Superior temporal gyrus (tissue), 1 donor: ENCODE data around the gene PIP5K1B.

Experiments used
- DNase-seq: peaks from one replicate; pipeline ENCODE4 v3.0.0-alpha.2; 2016; ENCODE audit errors: extremely low spot score

The PIP5K1B gene

DNA sequence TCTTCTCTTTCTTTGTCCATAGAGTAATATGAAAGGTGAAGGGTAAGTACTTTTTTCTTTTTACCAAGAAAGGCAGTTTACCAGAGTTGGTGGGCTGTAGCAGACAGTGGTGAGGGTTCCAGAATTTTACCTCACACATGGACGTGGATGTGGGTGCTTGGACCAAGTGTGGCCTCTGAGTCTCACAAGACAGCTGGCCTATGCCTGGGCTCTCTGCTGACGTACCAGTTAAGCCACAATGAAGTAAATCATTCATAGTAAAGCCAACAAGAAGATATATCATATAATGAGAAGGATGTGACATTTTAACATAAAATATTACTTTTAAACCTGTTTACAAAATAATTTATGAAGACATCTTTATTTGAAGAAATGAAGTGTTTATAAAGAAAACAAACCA is 202.9 kb downstream of the PIP5K1B start:
- DNase-seq = no peak

- no peak for DNase-seq
These were observed 207.5 kb downstream of the PIP5K1B start for GRCh38 chr9:68912561-68912960.

DNA sequence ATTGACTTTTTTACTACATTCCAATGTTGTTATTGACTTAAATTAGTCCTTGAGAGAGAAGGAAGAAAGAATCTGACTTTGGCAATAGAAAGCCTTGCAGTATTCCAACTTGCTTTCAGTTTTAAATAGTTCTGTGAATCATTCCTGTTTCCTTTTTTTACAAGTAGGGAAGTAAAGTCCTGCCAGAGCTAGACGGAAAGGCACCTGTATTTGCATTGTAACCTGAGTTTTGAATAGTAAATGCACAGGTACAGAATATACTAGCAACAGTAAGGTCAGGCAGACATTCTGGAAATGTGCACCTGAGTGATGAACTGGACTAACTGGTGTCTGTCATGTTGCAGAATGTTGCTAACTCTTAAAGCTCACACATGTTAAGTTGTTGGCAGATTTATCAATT is 208.0 kb downstream of the PIP5K1B start:
- no peak for DNase-seq

DNA sequence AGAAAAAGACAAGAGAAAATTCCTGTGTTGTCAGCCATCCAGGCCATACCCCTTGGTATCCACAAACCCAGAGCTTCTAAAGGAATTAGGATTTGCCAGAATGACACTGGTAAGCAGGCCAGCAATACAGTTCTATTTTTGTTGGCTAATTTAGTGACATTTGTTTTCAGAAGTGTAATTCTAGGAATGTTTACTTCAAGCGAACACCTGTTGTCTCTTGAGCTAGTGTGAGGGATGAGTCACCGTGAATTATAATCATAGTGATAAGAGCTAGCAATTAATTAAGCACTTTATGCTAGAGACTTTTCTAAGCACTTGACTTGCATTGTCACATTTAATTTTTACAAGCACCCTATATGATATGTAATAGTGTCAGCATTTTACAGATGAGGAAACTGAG is 209.7 kb downstream of the PIP5K1B start:
- no peak for DNase-seq

DNA sequence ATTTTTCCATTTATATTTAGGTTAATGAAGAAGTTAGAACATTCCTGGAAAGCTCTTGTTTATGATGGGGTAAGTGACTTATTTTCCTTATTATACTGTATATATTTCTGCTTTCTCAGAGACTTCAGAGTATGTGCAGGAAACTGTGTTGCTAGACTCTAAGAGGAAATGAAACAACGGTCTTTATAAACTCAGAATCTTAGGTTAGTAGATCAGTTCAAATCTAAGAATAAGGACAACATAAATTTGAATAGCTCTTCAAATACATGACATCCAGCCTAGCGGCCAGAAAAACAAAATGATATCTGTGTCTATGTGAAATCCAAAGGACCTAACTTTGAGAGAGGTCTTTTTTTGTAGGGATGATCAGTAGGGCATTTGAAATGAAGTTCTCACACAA is 214.6 kb downstream of the PIP5K1B start:
- no peak for DNase-seq

DNA sequence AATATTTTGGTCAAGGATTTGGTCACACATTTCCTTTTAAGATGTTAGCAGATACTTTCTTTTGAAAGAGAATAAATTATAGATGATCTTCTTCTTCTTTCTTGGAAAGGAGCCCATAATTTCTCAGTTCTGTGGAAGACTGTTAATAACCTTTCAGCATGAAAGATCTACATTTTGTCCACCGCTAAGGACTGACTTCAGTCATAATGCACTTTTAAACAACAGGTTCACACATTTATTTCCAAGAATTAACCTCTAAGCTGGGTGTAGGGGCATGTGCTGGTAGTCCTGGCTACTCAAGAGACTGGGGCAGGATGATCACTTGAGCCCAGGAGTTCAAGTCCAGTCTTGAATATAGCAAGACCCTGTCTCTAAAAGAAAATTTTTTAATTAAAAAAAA is 215.9 kb downstream of the PIP5K1B start:
- DNase-seq = no peak

DNA sequence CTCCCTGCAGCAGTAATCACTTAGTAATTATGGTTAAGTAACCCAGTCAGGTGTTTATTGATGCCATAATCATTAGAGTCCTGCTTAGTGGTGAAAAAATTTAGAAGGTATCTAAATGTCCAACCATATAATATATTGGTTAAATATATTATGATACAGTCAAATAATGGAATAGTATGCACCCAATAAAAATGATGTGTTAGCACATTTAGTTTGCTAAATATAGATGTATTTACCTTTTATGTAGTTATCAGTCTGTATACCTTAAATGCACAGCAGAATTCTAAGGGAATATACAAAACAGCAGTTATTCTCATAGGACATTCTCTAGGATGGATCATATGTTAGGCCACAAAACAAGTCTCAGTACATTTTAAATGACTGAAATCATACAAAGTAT is 218.4 kb downstream of the PIP5K1B start:
- no peak for DNase-seq

- DNase-seq = no peak
These were observed 220.1 kb downstream of the PIP5K1B start for GRCh38 chr9:68925175-68925574.

DNA sequence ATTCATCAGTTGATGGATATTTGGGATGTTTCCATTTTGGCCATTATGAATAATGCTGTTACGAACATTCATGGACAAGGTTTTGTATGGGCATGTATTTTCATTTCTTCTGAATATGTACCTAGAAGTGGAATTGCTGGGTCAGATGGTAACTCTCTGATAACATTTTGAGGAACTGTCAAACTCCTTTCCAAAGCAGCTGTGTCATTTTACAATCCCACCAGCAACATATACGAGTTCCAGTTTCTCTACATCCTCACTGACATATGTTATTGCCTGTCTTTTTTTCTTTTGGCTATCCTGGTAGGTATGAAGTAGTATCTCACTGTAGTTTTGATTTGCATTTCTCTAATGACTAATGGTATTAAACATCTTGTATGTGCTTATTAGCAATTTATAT is 222.1 kb downstream of the PIP5K1B start:
- DNase-seq = no peak

- no peak for DNase-seq
These were observed 226.8 kb downstream of the PIP5K1B start for GRCh38 chr9:68931821-68932220.

DNA sequence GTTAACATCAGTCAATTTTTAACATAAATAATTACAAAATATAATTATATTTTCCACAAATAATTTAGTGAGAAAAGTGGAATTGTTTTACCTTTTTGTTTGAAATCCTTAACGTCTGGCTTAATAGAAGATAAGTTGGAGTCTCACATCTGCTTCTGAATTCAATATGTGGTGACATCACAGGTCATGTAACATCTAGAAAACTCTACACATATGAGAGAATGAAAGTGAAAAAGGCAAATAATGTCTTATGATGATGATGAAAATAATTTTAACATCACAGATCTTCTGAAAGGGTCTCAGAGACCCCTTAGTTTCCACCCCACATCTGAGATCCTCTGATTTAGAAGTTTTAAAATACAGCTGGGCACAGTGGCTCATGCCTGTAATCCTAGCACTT is 227.4 kb downstream of the PIP5K1B start:
- DNase-seq = no peak

- DNase-seq = no peak
These were observed 228.6 kb downstream of the PIP5K1B start for GRCh38 chr9:68933434-68934328.

- no peak for DNase-seq
These were observed 229.2 kb downstream of the PIP5K1B start for GRCh38 chr9:68934329-68934644.

- no peak for DNase-seq
These were observed 235.5 kb downstream of the PIP5K1B start for GRCh38 chr9:68940573-68940972.

- no peak for DNase-seq
These were observed 236.9 kb downstream of the PIP5K1B start for GRCh38 chr9:68941780-68942459.

DNA sequence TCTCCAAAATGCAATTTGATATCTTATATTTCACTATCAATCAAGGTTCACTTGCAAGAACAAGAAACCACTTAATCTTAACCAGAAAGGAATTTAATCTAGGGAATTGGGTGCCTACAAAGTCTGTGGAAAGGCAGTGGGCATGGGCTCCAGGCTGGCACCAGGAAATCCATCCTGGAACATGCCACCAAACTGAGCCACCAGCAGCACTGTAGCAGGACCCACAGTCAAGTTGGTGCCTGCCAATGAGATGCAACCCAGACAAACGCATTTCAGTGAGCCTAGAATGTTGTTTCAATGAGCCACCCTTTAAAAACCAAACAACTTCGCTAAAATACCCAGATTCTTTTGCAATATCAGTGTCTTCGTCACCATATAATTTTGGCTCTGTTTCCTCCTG is 237.8 kb downstream of the PIP5K1B start:
- DNase-seq = no peak

GRCh38 chr9:68947015-68947414 is 242.0 kb downstream of the PIP5K1B start:
- DNase-seq = no peak

GRCh38 chr9:68947842-68948569 is 243.0 kb downstream of the PIP5K1B start:
- no peak for DNase-seq

DNA sequence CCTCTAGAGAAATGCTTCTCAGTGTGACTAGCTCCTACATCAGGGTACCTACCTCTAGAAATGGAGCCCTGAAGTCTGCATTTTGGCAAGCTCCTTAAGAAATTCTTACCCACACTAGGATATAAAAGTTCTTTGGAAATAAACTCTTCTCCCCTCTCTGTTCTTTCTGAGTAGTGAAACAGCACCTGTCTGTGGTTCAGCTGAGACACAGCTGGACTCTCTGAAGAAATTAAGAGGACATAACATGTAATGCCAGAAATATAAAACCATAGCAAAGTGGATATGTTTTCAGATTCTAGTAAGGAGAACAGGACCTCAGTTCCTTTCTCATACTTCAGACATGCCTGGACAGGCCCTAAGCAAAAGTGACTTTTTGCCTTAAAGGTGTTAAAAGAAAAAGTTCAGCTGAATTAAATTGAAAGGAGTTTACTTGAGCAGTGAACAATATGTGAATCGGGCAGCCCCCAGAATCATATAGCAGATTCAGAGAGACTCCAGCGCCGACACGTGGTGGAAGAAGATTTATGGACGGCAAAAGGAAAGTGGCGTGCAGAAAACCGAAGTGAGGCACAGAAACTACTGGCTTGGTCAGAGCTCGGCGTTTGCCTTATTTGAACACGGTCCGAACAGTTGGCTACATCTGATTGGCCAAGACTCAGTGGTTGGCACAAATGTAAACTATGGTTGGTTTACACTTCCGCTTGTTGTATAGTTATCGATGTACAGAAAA is 244.4 kb downstream of the PIP5K1B start:
- DNase-seq = no peak

- no peak for DNase-seq
These were observed 245.1 kb downstream of the PIP5K1B start for GRCh38 chr9:68950188-68950587.

GRCh38 chr9:68950689-68951088 is 245.6 kb downstream of the PIP5K1B start:
- no peak for DNase-seq
